ENCODE data around the gene SIRT7. TPM values are rescaled to one million over a fixed set of nuclear protein-coding genes. Genes with fewer than 3 reads are reported as not detected.

SIRT7 gene
- total and polyA plus RNA-seq, 2 donors (not counting 3 experiments of a cell fraction or from before 2014, with no cell fraction given): 11.6 to 28.8 TPM

DNA sequence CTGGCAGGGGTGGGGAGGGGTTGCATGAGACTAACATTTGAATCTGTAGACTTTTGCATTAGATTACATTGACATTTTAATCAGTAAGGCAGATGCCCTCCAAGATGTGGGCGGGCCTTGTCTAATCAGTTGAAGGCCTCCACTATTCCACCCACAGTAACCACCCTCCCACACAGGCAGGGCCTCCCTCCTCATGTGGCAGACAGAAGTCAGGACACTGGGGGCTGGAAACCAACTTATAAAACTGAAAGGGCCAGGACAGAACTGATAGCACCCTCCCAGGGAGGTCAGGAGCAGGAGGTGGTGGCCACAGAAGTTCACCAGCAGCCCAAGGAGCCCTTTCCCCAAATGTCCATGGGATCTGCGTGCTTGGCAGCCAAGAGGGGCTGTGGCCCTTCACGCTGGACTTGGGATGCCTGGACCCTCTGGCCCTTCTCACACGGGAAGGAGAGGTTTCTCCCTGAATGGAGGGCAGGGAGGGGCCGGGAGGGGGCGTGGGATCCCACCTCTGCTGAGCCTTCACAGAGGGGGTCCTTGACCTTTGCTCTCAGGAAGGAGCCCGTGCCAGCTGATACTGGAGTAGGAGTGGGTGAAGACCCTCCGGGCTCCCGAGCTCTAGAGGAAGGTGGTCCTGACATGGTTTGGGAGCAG lies 14.5 kb upstream of the SIRT7 start:
- Histone ChIP-seq H3K27ac (ENCODE audit: insufficient read depth, low read depth, low read length) (no peak overlapping the region), H3K9me1 (replicated peaks; ENCODE audit: control insufficient read depth, extremely low read depth, insufficient read depth, low read length) (no peaks in the 10 kb centered on the region), H3K9me3 (replicated peaks; ENCODE audit: control insufficient read depth, insufficient read depth, low read length) (no peaks in the 10 kb centered on the region), H3K4me2 (ENCODE audit: insufficient read depth, low read length) (no peak overlapping the region), H3K4me3 (replicated peaks in 1 of 3; ENCODE audit: insufficient read depth in 1 of 3, low read depth in 1 of 3, low read length in 3 of 3) (no peak overlapping the region), H3K79me2 (ENCODE audit: control insufficient read depth, insufficient read depth, low read length) (peaks cover 8% of the 10 kb centered on the region), H3K4me1 (ENCODE audit: control insufficient read depth, extremely low read depth, insufficient read depth, low read length) (peaks cover 7% of the 10 kb centered on the region), H2AFZ (ENCODE audit: low read depth, low read length) (no peak overlapping the region), H3K9ac (replicated peaks; ENCODE audit: extremely low read depth, insufficient read depth, low read length) (no peak overlapping the region), H3K27me3 (ENCODE audit: control insufficient read depth in 2 of 2, insufficient read depth in 2 of 2, low read length in 2 of 2) (no peaks in the 10 kb centered on the region), H3K36me3 (ENCODE audit: control insufficient read depth in 2 of 2, extremely low read depth in 1 of 2, insufficient read depth in 2 of 2, low read length in 2 of 2) (peaks cover 0 to 5% of the 10 kb centered on the region in 2 experiments), H4K20me1 (replicated peaks; ENCODE audit: control insufficient read depth, extremely low read depth, insufficient read depth, low read length) (no peaks in the 10 kb centered on the region)
- ChIA-PET POLR2A (no interaction called here), CTCF (interaction anchor here (1.3 kb wide), 1 partner anchor 23 kb away, joined by 3 read pairs; no protein-coding TSS in a partner anchor)
- intact Hi-C loops (cut with micrococcal nuclease): no loop called here
- TSS peak; percentile 43 for BruUV-seq (replicated peaks)
- FAIRE-seq (no peak), DNase-seq (ENCODE audit: low read depth, low spot score) (no peak)
- dilution Hi-C loops (cut with MboI; ENCODE audit: extremely low pct_ligation_motif_present, low sequenced_read_pairs): no loop called here
- TF ChIP-seq POLR2A (IDR thresholded peaks at IDR 0.05; ENCODE audit: low read depth, low read length) (no peak), MAX (IDR thresholded peaks at IDR 0.05; ENCODE audit: insufficient read depth, insufficient read length) (no peak), FOS (IDR thresholded peaks at IDR 0.05; ENCODE audit: borderline replicate concordance, insufficient read depth, low read length) (no peak), POLR2AphosphoS5 (IDR thresholded peaks at IDR 0.05; ENCODE audit: insufficient read depth, low read depth, low read length) (no peak), JUN (IDR thresholded peaks at IDR 0.05; ENCODE audit: borderline replicate concordance, insufficient read depth, insufficient read length, low read depth) (no peak), GATA2 (IDR thresholded peaks at IDR 0.05; ENCODE audit: insufficient read depth, insufficient read length, low read depth, low read length) (no peak), MYC (IDR thresholded peaks at IDR 0.05; ENCODE audit: low read depth, low read length) (no peak), EZH2 (IDR thresholded peaks at IDR 0.05; ENCODE audit: borderline replicate concordance, low read depth, low read length, severe bottlenecking) (no peak)
- TF ChIP-seq, protein P1, sequence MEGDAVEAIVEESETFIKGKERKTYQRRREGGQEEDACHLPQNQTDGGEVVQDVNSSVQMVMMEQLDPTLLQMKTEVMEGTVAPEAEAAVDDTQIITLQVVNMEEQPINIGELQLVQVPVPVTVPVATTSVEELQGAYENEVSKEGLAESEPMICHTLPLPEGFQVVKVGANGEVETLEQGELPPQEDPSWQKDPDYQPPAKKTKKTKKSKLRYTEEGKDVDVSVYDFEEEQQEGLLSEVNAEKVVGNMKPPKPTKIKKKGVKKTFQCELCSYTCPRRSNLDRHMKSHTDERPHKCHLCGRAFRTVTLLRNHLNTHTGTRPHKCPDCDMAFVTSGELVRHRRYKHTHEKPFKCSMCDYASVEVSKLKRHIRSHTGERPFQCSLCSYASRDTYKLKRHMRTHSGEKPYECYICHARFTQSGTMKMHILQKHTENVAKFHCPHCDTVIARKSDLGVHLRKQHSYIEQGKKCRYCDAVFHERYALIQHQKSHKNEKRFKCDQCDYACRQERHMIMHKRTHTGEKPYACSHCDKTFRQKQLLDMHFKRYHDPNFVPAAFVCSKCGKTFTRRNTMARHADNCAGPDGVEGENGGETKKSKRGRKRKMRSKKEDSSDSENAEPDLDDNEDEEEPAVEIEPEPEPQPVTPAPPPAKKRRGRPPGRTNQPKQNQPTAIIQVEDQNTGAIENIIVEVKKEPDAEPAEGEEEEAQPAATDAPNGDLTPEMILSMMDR (IDR thresholded peaks at IDR 0.05; ENCODE audit: extremely low read depth in 1 of 2, insufficient read depth in 1 of 2, low read depth in 1 of 2, low read length in 2 of 2): no peak
